ENCODE measurements around the gene ERCC6L2. TPM values are rescaled to one million over a fixed set of nuclear protein-coding genes. Genes with fewer than 3 reads are reported as not detected.

The ERCC6L2 gene
- total RNA-seq: 10 to 100 TPM; 25.8 to 51.4 (median 36.4) TPM

GRCh38 chr9:95875305-95876137 is at the start of gene ERCC6L2:
TSS of gene ERCC6L2 (plus strand) at chr9:95875691. CDS start at chr9:95876039, 348 bp downstream.
- WGBS, 2 donors: 0 to 1% methylated on average over 56 to 70 of the region's 74 CpGs
- DNase-seq (ENCODE audit: low spot score in 2 of 2): peak; percentile 95 to 98
- TF ChIP-seq CTCF (IDR thresholded peaks at IDR 0.05): peak in 1 of 3 donors; percentile 22
- TF ChIP-seq POLR2A (IDR thresholded peaks at IDR 0.05): no peak
- intact Hi-C loops (cut with DNase I; ENCODE audit: low total_unique reads): no loop called here
- H3K4me3 ChIP-seq (ENCODE audit: low read depth, poor library complexity, severe bottlenecking): peak within 1 kb of the TSS; percentile 90

- H3K4me3 ChIP-seq (ENCODE audit: low read depth, poor library complexity, severe bottlenecking): no peak overlapping the region
- intact Hi-C loops (cut with DNase I; ENCODE audit: low total_unique reads): no loop called here
- no peak for TF ChIP-seq POLR2A (IDR thresholded peaks at IDR 0.05)
- TF ChIP-seq CTCF (IDR thresholded peaks at IDR 0.05): no peak
- DNase-seq (ENCODE audit: low spot score in 2 of 2): no peak
- WGBS, 2 donors: 89 to 91% methylated on average over 8 of the region's 8 CpGs
These were observed 49.2 kb upstream of the ERCC6L2 start for GRCh38 chr9:95826183-95826838.

GRCh38 chr9:95830768-95831167 is 44.7 kb upstream of the ERCC6L2 start:
- H3K4me3 ChIP-seq (ENCODE audit: low read depth, poor library complexity, severe bottlenecking): no peak overlapping the region
- intact Hi-C loops (cut with DNase I; ENCODE audit: low total_unique reads): no loop called here

GRCh38 chr9:95831810-95832209 is 43.7 kb upstream of the ERCC6L2 start:
- no peak for TF ChIP-seq CTCF (IDR thresholded peaks at IDR 0.05)
- DNase-seq (ENCODE audit: low spot score in 2 of 2): no peak
- intact Hi-C loops (cut with DNase I; ENCODE audit: low total_unique reads): no loop called here
- no peak overlapping the region for H3K4me3 ChIP-seq (ENCODE audit: low read depth, poor library complexity, severe bottlenecking)

More at GRCh38 chr9:95830768-95831167, 44.7 kb upstream of the ERCC6L2 start:
- 95 to 100% methylated on average over 3 of the region's 3 CpGs for WGBS, 2 donors
- DNase-seq (ENCODE audit: low spot score in 2 of 2): no peak
- TF ChIP-seq POLR2A (IDR thresholded peaks at IDR 0.05) (no peak), CTCF (IDR thresholded peaks at IDR 0.05) (no peak)

GRCh38 chr9:95833546-95834178 is 41.8 kb upstream of the ERCC6L2 start:
- DNase-seq (ENCODE audit: low spot score in 2 of 2): no peak
- intact Hi-C loops (cut with DNase I; ENCODE audit: low total_unique reads): no loop called here
- 61 to 63% methylated on average over 6 of the region's 6 CpGs for WGBS, 2 donors
- no peak overlapping the region for H3K4me3 ChIP-seq (ENCODE audit: low read depth, poor library complexity, severe bottlenecking)
- TF ChIP-seq CTCF (IDR thresholded peaks at IDR 0.05) (no peak), POLR2A (IDR thresholded peaks at IDR 0.05) (no peak)
